Skin epidermis (tissue), 12 donors: Measurements from ENCODE around the gene GPX3.

ENCODE experiments used
- H3K27ac ChIP-seq, 21 experiments: fragments of 200-600 bp; sonication (generic) in 11 of 21; one replicate each; pipeline ENCODE4 v1.5.0; 2020; ENCODE audit warnings: mild to moderate bottlenecking in 3 of 21, inconsistent platforms in 2 of 21, moderate library complexity in 2 of 21
- H3K4me3 ChIP-seq, 7 experiments: fragments of 200-600 bp; sonication (generic) in 2 of 7; one replicate each; pipeline ENCODE4 v1.5.0; 2020; ENCODE audit warnings: inconsistent platforms in 2 of 7, mild to moderate bottlenecking in 2 of 7, moderate library complexity in 1 of 7

GPX3 gene

DNA sequence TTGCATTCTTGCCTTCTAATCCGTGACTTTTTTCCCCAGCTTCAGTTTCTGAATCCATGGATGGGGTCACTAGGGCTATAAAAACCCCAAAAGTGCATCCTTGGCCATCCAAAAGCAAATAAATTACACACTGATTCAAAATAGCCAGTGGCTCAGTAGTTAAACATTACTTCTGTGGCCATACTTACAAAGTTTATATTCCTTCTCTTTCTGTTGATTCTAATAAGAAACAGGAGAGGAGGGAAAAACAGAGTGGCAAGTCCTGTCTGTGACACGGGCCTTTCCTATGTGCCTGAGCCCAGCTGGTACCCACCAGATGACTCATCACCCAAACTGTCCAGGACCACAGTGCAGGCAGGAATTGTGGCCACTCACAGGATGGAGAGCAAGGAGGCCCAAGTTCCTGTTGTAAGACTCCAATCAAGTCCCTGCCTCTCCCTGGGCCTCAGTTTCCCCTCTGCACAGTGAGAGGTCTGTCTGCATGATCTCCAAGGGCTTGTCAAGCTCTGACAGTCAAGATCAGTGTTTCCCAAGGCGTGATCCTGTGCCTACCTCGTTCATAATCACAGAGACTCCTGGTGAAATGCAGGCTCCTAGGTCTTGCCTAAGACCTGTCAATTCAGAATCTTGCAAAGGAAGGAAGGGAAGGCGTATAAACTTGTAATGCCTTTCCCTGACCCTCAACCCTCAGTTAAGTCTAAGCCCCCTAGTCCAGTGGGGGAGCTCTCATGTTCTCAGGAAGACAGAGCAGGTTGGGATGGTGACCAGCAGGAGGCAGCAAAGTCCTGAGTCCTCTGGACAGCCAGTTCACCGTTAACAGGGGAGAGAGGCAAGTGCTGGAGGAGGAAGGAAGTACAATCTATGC lies 30.9 kb downstream of the GPX3 start:
- Histone ChIP-seq H3K4me3 (no peak overlapping the region), H3K27ac (peak overlapping the region in 1 of 21 experiments; percentile 47)

DNA sequence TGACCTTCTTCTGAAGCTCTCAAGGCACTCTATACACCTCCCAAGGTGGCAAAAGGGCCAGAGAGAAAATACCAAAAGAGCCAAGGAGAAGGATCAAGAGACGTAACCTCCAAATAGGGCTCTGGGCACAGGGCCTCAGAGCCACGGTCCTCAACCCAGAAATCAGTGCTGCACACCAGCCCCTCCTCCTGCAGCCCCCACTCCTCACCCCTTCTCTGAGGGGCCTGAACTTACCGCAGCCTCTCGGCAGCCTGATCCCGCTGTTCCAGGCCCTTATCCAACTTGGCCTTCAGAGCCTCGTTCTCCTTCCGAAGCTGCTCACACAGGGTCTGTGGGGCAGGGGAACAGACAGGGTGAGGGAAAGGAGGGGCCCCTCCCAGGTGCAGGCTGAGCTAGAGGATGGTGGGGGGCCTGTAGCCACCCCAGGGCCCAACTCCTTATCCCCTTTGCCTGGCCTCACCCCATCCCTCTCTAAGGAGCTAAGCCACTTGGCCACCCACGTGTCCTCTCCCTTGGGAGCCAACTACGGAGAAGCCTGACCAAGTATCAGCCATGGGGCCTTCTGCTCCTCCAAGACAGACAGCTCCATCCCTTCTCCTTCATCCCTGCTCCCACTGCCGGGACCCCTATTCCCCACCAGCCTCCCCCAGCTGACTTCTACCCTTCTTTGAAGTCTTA lies 31.7 kb downstream of the GPX3 start:
- Histone ChIP-seq H3K4me3 (no peak overlapping the region), H3K27ac (peak overlapping the region in 7 of 21 experiments; percentile 16 to 52 (median 30))

DNA sequence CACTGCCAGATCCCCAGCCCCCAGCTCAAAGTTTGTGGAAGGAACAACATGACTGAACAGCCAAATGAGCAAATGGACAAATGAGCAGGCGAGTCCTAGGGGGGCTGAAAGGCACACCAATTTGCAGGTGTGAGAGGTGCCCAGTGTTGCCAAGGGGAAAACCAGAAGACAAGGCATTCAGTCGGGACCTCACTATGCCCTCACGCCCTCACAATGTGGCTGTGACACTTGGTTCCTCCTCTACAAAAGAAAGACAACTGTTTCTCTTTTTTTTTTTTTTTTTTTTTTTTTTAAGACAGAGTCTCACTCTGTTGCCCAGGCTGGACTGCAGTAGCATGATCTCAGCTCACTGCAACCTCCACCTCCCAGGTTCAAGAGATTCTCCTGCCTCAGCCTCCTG lies 32.4 kb downstream of the GPX3 start:
- H3K27ac ChIP-seq = no peak overlapping the region
- H3K4me3 ChIP-seq = no peak overlapping the region

DNA sequence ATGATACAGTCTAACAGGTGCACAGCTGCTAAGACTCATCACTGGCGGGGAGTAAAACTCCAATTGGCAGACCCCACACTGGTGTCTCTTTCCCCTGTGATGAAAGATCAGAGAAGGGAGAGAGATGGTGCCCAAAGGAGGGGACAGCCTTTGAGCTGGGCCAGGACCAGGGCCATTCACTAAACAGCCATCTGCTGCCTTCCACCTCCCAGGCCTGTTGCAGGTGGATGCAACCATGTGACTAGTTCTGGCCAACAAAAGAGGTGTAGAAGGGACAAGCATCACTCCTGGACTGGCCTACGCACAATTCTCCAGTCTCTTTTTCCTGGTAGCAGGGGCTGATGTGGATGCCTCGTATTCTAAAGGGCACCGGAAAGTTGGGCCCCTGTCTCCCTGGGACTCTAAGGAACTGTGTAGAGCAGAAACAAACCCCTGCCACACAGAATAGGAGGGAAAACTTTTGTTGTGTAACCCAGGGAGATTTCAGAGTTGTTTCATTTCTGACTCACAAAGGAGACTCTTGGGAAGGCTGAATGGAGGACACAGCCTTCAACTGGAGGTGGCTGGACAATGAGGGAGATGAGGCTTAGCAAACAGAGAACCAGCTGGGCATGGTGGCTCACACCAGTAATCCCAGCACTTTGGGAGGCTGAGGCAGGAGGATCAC lies 33.5 kb downstream of the GPX3 start:
- peak overlapping the region in 1 of 21 experiments; percentile 6 for H3K27ac ChIP-seq

DNA sequence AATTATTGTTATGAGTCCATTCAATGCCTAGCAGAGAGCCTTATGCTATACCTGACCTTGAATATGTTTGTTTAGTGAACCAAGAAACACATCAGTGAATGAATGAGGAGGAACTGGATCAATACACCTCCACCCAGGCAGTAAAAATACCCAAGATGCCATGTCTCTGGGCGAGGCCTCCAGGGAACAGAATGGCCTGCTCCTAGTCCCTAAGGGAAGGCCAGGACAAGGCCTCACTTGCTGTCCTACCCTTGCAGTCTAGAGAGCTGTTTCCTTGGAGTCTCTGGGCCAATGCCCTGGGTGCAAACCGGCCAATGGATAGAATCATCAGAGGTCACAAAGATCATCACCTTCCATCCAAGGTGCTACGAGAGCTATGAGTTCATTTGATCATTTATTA lies 34.3 kb downstream of the GPX3 start:
- H3K4me3 ChIP-seq = no peak overlapping the region
- H3K27ac ChIP-seq = no peak overlapping the region

More for the DNA sequence above, 33.5 kb downstream of the GPX3 start:
- no peak overlapping the region for H3K4me3 ChIP-seq

DNA sequence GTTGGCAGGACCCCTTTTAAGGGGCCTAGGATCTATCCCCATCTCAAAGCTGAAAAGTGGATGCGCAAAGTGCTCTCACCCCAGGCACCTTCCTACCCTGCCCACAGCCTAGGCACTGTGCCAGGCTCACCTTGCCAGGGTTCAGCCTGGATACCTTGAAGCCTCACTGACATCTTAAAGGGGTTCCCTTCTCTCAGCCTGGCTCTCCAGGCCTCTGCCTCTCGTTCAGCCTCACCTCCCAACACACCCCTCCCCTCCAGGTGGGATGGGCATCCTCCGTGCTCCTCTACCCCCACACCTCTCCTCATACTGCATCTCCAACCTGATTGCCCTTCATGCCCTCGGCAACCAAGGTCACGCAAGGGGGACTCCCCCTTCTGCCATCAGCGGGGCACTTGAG lies 34.9 kb downstream of the GPX3 start:
- H3K27ac ChIP-seq = no peak overlapping the region
- no peak overlapping the region for H3K4me3 ChIP-seq

DNA sequence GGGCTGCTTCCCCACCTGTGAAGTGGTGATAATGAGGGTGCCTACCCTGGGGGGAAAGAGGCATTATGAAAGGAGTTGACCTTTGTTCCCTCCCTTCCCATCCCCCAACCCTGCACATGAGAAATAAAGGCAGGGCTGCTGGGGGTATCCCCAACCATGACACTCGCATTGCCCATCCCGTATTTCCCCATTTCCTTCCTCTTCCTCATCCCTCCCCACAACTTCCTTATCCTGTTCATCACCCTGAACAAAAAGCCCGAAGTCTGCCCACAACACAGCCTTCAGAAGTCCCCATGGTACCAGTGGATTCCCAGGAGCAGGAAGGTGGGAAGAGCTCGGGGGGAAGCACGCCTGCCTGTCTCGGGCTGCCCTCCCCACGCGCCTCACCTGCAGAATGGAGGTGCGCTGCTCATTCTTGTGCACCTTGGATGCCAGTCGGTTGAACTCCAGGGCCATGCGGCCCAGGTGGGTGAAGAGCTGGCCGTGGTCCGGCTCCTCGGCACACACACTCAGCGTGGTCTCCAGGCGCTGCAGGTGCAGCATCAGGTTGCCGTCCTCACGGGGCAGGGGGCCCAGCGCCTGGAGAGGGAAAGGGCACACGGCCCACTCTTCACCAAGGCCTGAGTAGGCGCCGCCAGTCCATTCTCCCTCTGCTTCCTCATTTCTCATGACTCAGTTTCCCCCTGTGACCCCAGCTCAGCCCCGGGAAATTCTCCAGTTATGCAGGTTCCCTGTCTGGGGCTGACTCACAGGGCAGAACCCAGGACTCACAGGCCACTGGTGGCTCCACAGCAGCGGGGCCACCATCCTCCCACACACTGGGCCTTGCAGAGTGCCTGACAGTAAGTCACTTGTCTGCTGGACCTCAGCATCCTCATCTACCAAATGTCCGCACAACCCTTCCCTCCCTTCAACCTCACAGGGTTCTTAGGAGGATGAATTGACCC lies 36.3 kb downstream of the GPX3 start:
- Histone ChIP-seq H3K4me3 (no peak overlapping the region), H3K27ac (peak overlapping the region in 1 of 21 experiments; percentile 1)

DNA sequence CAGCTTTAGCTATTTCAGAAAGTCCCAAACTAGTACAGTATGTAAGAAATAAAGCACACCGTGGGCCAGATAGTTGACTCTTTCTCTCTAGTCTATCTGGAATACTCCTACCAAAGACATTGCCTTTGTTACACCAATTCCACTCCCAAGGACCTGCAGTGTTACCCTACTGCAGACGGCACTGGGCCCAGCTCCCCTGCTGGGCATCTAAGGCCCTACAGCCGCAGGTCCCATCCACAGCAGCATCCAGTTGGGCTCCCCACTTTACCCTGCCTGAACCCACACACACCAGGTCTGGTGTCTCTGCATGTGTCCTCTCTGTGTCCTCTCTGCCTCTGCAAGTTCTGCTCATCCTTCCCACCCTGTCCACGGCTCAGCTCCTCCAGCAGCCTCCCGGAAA lies 37.9 kb downstream of the GPX3 start:
- no peak overlapping the region for H3K27ac ChIP-seq
- H3K4me3 ChIP-seq = no peak overlapping the region

DNA sequence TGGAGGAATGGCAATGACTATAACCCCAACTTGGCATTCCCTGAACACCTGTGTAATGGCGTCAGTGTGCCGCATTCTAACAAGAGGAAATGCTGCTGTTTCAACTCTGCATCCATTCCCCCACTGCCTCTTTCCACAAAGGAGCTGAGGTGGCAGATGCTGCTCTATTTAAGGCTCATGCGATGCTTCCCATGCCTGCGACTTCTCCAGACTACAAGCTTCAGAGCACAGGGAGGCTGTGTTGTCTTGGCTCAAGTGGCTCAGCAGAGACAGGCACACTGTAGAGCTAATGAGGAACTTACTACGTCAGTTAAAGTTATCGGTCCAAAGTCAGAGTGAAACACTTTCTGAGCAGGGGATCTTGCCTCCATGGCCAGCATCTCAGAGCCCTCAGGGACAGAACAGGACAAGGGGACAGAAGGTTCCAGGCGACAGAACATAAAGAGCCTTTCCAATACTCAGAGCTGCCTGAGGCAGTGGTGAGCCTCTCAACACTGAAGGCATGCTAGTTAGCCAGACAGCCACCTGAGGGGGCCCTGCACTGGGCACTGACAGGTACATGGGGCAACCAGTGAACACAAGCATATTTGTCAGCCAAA lies 38.6 kb downstream of the GPX3 start:
- H3K27ac ChIP-seq = peak overlapping the region in 6 of 21 experiments; percentile 2 to 72 (median 42)

DNA sequence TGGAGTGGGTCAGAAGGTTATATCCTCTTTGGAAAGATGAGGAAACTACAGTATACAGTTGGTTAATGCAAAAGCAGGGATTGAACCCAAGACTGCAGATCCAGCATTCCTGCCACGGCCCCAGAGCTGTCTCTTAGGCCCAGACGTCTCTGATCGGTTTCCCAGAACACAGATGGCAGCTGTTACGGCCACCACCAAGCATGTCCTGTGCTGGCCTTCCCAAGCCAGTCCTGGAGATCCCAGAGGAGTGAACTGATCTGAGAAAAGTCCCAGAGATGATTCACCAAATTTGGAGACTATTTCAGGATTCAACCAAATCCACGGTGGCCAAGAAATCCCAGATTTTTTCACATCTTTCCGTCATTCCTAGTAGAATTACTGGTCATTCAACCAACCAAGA lies 40.4 kb downstream of the GPX3 start:
- H3K27ac ChIP-seq = peak overlapping the region in 14 of 21 experiments; percentile 1 to 72 (median 58)
- no peak overlapping the region for H3K4me3 ChIP-seq

More for the DNA sequence above, 38.6 kb downstream of the GPX3 start:
- no peak overlapping the region for H3K4me3 ChIP-seq

DNA sequence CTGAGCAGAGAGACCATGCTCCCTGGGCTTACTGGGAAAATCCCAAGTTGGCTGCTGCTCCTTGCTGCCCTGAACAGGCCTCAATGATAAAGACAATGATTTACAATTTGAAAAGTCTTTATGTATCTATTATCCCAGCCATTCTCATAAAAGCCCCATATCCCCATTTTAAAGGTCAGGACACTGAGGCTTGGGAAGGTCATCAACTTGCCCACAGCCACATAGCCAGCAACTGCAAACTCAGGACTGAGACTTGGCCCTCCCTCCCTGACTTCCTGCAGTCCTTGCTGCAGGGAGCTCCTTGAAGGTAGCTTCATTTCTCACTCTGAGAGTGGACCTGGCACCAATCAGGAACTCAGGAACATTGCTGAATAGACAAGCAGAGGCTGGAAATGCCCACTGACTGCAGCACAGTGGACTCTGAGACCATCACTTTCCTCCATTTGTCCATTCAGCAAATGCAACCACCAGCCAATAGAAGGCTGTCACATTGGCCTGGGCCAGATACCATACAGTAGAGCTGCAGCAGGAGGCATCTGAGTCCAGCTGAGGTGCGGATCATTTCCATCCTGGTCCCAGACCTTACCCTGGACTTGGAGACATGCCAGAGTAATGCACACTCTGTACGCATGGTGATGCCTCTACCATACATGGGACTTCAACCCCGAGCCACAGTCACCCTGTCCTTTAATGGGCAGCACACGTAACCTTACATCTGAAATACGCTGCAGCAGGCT lies 42.2 kb downstream of the GPX3 start:
- Histone ChIP-seq H3K4me3 (no peak overlapping the region), H3K27ac (peak overlapping the region in 8 of 21 experiments; percentile 3 to 73 (median 44))

DNA sequence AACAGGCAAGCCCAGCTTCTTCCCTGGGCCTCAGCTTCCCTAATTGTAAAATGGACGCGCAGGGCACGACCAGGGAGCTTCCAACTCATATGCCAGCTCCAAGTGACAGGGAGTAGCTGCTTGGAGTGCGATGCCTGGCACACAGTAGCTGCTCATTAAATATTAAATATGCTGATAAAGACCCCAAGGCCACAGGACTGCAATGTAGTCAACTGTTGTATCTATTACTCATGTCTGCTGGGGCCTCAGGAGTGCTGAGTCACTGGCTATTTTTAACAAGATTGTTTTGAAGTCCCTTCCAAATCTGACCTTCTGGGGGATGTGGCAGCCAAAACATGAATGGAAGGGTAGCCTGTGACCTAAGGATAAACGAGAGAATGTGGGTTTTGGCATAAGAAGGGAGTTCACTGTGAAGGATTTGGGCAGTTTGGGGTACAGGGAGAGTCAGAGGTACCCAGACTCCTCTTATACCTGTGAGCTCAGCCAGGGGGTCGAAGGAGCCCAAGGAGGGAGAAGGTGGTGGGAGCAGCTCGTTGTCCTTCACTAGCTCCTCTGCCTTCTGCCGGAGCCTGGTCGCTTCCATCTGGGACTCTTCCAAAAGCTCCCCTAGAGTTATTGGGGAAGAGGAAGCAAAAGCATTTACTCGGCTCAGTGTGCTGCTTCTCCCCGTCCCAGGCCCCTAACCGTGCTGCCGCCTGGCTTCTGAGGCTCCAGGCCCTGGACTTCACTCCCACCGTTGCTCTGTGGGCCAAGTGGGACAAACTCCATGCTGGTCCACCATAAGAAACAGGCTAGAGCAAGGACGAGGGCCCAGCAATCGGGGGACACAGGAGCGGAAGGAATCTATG lies 43.0 kb downstream of the GPX3 start:
- peak overlapping the region in 14 of 21 experiments; percentile 9 to 79 (median 54) for H3K27ac ChIP-seq
- H3K4me3 ChIP-seq = no peak overlapping the region

DNA sequence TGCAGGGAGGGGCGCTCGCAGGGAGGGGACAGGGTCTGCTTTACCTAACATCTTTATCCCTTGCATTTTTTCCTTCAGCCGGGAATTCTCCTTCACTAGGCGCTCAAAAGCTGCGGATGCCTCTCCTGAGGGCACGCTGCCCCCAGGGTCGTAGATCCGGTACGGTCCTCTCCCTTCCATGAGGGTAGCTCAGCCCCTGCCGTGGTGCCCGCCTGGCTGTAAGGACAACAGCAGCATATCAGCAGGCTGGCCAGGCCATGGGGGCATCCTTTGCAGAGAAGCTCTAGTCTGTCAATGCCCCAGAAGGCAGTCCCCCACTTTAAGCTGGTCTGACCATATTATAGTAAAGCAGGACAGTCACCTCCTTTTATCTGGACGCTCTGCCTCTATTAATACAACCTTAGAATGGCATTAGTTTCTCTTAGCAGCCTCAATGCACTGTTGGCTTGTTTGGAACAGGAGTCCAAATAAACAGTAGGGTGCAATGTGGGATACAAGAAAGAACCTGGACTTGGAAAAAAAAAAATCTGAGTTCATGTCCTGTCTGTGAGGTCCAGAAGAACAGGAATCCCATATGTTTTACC lies 44.6 kb downstream of the GPX3 start:
- peak overlapping the region in 3 of 21 experiments; percentile 24 to 70 (median 40) for H3K27ac ChIP-seq

DNA sequence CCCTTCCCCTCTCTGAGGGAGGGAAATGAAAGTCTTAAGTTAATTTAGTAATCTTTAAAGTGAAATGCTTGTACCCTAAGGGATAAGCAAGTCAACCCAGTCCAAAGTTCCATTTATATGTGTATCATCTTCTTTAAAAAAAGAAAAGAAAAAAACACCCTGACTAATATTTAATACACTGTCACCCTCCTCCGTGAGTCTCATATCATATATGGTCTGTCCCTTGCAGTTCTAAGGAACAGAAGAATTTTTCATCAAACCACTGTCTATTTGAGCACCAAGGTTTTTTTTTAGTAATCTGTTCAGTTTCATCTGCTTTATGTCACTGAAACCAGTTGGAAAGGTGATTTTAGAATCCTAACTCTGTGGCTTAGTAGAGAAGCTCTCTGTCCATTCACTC lies 45.2 kb downstream of the GPX3 start:
- H3K27ac ChIP-seq = no peak overlapping the region
- no peak overlapping the region for H3K4me3 ChIP-seq

More for the DNA sequence above, 44.6 kb downstream of the GPX3 start:
- no peak overlapping the region for H3K4me3 ChIP-seq

DNA sequence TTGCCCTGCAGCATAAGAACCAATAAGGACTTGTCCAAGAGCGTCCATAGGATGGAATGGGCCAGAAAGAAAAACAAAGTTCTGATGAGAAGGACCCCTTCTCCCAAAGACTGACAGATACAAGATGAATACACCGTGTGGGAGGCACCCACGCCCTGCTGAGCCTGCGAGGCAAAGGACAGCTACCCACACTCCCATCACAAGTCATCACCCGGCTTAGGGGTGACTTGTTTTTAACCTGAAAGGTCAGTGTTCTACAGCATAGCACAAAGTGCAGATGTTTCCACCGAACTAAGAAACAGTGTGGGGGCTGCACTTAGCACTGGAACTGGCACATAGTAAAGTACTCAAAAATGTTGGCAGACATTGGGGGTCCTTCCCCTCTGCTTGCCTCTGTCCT lies 46.5 kb downstream of the GPX3 start:
- Histone ChIP-seq H3K27ac (peak overlapping the region in 5 of 21 experiments; percentile 50 to 78 (median 72)), H3K4me3 (no peak overlapping the region)

DNA sequence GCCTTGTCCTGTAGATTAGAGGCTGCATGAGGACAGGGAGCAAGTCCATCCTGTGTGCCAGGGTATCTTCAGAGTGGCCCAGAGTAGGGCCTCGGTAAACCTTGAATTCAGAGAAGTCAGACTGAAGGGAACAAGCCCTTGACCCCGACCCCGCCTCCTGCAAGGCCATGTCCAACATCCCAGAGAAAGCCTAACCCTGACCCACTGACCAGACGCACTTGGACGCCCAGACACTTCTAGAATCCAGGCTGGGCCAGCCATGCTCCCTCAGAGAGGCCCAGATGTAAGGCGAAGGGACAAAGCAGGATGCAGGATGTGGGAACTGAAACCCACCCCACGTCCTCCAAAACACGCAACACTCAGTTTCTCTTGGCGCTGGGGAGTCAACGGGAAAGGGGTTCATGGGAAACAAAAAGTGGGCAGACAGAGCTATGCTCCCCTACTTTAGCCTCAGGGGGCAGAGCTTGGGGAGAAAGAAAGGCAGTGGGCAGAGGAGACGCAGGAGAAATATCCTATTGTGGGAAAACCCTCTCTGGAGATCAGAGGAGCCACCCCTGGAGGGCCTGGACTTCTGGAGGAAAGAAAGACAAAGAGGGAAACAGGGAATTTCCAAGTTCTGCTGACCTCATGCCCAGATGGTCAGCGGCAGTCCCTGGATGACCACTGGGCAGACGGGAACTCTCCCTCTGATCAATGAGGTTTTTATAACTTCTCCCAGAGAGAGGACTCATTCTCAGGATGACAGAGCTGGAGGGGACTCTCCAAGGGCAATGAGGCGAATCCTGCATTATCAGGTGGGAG lies 47.4 kb downstream of the GPX3 start:
- peak overlapping the region in 18 of 21 experiments; percentile 18 to 78 (median 56) for H3K27ac ChIP-seq
- H3K4me3 ChIP-seq = no peak overlapping the region
